ENCODE results near the gene CELF2.

- TF ChIP-seq, protein P1, sequence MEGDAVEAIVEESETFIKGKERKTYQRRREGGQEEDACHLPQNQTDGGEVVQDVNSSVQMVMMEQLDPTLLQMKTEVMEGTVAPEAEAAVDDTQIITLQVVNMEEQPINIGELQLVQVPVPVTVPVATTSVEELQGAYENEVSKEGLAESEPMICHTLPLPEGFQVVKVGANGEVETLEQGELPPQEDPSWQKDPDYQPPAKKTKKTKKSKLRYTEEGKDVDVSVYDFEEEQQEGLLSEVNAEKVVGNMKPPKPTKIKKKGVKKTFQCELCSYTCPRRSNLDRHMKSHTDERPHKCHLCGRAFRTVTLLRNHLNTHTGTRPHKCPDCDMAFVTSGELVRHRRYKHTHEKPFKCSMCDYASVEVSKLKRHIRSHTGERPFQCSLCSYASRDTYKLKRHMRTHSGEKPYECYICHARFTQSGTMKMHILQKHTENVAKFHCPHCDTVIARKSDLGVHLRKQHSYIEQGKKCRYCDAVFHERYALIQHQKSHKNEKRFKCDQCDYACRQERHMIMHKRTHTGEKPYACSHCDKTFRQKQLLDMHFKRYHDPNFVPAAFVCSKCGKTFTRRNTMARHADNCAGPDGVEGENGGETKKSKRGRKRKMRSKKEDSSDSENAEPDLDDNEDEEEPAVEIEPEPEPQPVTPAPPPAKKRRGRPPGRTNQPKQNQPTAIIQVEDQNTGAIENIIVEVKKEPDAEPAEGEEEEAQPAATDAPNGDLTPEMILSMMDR (IDR thresholded peaks at IDR 0.05; ENCODE audit: low read depth, low read length) = no peak
- TF ChIP-seq POLR2A (IDR thresholded peaks at IDR 0.05; ENCODE audit: extremely low read depth, insufficient read length) = no peak
- no peak for TF ChIP-seq MYC (IDR thresholded peaks at IDR 0.05; ENCODE audit: low read depth, low read length)
- no peak for TF ChIP-seq MAX (IDR thresholded peaks at IDR 0.05; ENCODE audit: low read depth, low read length)
Observed at GRCh38 chr10:11290156-11290890, 272.7 kb downstream of the CELF2 start.

Data from NB4 (cell line).